Stimulated activated CD8-positive, alpha-beta memory T cell treated with anti-CD3 and anti-CD28 coated beads, Interleukin-15, amount 100 ng/mL, for 1 hour (primary cell): Measurements from ENCODE around the gene ERCC5.

ENCODE experiments used
- DNase-seq: peaks from one replicate; pipeline ENCODE4 v3.0.0-alpha.2; 2020; ENCODE audit warnings: low read depth

ERCC5 gene

DNA sequence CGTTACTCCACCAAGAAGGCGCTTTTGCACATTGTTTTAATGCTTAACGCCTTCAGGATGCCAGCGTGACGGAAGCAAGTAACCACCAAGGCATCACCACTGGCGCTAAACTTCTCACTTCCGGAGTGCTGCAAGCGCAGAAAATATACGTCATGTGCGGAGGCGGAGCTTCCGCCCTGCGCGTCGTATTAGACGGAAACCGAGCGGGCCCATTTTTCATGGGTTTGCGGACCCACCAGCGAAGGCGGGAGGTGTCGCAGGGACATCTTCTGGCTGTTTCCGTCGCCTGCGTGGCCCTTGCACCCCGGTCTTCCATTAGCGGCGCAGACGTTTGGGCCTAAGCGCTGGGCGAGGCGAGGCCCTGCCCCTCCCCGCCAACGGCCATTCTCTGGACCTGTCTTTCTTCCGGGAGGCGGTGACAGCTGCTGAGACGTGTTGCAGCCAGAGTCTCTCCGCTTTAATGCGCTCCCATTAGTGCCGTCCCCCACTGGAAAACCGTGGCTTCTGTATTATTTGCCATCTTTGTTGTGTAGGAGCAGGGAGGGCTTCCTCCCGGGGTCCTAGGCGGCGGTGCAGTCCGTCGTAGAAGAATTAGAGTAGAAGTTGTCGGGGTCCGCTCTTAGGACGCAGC lies at the start of gene ERCC5:
TSS of gene ERCC5 (plus strand) at position 403 of the 631 bp plus-strand sequence. CDS start 235 bp downstream, outside the sequence.
- peak; percentile 89 for DNase-seq

DNA sequence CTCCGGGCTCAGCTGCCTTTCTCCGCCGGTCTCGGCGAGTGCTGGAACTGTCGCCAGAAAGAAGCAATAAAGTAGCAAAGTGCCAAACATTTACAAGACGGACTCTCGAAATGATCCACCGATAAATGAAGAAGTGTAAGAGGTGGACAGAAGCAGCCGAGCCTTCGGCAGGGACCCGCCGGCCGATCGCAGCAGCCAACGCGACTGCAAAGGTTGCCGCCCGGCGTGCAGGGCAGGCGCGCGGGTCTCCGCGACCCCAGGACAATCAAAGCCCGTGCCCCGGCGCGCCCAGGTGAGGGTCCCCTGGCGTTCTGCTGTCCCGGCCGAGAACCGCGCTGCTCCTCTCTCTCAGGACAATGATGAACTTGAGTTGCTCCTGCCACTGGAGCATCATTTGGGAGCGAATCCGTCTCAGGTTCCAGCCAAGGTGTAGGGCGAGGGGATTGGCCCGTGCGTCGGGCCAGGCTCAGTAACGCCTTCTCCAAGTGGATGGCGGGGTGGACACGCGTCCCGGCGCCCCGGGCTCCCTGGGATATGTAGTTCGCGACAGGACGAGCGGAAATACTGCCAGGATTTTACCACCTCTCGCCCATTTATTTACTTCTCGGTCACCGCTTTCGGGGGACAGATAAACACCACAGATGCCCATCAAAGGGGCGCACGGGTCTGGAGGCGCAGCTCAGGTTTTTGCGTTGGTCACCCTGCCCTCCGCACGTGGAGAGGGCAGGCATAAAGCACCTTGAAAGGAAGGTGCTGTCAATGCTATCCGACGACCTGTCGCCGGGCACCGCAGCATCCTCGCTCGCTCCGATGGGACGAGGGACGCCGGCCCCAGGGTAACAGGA lies 47.0 kb upstream of the ERCC5 start, which contains the start of the genes BIVM and POGLUT2:
TSS of gene BIVM (plus strand) at position 539 of the 845 bp plus-strand sequence. CDS start 8,149 bp downstream, outside the sequence.
TSS of gene POGLUT2 (minus strand) at position 396 of the 845 bp plus-strand sequence. CDS start at position 90, 306 bp downstream.
- peak; percentile 46 for DNase-seq

- no peak for DNase-seq
Observed at GRCh38 chr13:102799426-102800144, 46.2 kb upstream of the ERCC5 start.

DNA sequence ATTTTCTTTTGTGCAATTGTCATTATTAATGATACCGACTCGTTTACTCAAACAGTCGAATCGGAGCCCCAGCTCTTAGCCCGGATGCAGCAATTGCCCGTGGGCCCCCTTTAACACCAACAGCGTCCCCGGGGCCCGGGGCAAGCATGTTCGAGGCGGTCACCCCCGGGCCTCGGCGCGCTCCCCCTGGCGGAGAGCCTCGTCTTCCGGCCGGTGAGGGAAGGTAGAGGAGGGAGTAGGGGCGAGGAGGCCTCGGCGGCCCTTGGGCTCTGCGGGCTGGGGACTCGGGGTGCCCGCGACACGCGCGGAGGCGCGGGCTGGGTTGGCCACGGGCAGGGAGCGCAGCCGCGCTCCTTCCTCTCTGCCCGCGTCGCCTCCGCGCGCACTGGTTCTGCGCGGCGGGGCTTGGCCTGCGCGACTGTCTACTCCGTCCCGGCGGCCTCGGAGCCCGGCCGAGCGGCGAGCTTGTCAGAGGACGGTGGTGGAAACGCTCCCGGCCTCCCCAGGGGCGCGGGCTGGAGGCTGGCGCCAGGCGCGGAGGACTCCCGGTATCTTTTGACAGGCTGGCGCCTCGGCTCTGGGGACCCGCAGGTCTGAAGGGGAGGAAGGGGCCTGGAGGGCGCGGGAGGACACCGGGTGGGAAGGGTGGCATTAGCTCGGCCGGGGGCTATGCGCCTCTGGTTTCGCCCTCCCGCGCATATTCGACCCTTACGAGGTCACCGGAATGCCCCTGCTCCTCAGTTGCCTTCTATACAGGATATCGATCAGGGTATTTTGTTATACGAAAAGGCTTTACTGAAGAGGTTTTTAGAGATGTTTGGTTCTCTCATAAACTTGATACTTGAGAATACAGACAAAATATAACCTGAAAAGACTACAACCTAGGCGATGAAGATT lies 45.4 kb upstream of the ERCC5 start:
- peak; percentile 61 for DNase-seq

DNA sequence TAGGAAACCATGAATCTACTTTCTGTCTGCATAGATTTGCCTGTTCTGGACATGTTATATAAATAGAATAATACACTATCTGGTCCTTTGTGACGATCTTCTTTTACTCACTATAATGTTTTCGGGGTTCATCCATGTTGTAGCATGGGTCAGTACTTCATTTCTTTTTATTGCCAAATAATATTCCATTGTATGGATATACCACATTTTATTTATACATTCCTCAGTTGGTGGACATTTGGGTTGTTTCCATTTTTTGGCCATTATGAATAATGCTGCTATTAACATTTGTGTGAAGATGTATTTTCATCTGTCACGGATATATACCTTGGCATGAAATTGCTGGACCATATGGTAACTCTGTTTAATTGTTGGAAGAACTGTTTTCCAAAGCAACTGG lies 40.2 kb upstream of the ERCC5 start:
- DNase-seq: no peak

- no peak for DNase-seq
Observed at GRCh38 chr13:102807699-102808098, 38.1 kb upstream of the ERCC5 start.

DNA sequence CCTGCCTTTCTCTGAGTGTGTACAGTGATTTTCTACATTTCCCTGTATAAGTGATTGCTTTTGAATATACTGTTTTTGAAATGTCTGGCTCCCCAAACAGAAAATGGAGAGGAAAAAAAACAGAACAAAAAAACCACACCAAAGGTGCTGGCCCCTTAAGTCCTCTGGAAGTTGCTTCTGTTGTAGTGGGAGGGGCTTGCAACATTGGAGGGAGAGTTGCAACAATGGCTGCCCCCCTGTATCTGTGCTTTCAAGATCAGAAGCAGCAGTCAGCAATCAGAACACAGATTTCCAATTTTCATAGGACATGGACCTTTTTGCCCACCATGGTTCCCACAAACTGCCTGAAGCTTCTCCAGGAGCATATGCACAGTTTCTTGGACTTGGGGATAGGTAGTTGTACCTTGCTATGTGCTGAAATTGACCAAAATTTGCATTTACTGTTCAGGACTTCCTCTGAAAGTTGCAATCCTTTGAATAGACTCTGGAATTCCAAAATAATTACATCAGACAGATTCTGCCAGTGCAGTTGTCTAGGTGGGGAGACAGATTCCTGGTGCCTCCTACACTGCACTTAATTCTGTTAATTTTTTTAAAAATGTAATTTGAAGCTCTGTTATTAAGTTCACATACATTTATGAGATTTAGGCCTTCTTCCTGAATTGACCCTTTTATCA lies 33.1 kb upstream of the ERCC5 start:
- DNase-seq: no peak

- no peak for DNase-seq
Observed at GRCh38 chr13:102814025-102814607, 31.7 kb upstream of the ERCC5 start.

- no peak for DNase-seq
Observed at GRCh38 chr13:102814793-102815192, 31.0 kb upstream of the ERCC5 start.

DNA sequence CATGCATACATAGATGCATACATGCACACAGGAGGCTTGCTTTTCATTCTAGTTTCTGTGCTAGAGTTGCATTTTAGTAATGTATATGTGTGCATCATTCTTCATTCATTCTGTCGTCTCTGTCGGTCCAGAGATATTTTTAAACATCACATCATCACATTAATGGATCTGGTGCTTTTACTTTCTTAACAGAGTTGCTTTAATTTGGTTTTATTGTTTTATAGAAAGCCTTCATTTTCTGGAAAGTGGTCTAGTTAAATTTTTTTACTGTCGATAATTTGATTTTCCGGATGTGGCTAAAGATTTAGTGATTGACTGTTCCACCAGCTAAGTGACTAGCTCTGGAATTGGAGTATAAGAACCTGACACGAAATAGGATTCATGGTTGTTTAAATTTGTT lies 30.0 kb upstream of the ERCC5 start:
- no peak for DNase-seq

DNA sequence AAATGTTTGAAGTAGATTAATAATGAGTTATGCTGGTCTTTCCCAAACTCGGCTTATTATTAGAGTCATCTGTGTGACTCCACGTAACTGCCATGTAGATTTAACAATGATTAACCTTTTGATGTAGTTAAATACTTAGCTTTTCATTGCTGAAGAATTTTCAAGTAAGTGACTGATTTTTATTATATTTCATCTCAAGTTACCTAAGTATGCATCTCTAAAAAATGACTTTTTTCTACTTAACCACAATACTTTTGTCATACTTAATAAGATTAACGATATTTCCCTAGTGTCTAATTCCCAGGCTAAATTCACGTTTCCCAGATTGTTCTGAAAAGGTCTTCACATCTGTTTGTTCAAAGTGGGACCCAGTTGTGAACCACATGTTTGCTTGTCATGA lies 29.1 kb upstream of the ERCC5 start:
- no peak for DNase-seq

- no peak for DNase-seq
Observed at GRCh38 chr13:102817241-102817640, 28.6 kb upstream of the ERCC5 start.

- no peak for DNase-seq
Observed at GRCh38 chr13:102817907-102818306, 27.9 kb upstream of the ERCC5 start.

DNA sequence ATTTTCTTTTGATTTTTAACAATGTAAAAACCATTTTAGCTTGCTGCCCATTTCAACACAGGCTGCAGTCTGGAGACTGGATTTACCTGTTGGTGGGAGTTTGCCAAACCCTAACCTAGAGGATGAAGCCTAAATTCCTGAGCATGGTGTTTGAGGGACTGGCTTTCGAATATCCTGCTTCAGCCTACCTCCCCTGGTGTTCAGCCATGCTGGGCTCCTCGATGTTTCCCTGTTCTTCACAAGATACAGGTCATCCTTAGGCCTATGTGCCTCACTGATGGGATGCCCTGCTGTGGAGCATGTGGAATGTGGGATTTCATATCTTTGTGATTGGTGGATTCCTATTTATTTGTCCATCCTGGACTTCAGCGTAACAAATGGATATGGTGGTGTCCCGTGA lies 20.4 kb upstream of the ERCC5 start:
- DNase-seq: no peak

- DNase-seq: no peak
Observed at GRCh38 chr13:102825921-102826706, 19.7 kb upstream of the ERCC5 start.

- DNase-seq: no peak
Observed at GRCh38 chr13:102830646-102831045, 15.2 kb upstream of the ERCC5 start.

DNA sequence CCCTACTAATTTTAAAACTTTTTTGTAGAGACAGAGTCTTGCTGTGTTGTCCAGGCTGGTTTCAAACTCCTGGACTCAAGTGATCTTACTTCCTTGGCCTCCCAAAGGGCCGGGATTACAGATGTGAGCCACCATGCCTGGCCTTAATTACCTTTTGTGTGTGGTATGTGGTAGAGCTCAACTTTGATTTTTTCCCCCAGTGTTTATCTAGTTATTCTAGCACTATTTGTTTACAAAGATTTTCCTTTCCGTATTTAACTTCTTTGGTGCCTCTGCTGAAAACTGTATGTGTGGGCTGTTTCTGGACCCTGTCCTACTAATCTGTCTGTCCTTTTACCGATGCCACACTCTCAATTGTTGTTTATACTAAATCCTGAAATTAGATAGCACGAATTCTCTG lies 9.4 kb upstream of the ERCC5 start:
- no peak for DNase-seq

DNA sequence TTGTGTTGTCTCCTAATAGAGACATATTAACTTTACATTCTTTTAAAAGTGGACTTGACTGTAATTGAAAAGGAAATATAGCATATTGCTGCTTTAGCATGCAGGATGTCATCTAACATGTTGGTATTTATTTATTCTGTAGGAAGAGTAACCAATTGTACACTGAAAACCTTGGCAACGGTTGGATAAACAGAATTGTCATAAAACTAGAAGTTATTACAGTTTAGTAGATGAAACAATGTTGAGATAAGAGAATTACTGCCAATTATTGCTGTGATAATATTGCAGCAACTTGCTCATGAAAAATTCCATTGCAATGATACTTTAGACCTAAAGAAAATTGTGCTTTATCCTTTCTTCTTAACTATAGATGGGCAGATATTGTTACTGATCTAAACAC lies 7.6 kb upstream of the ERCC5 start:
- no peak for DNase-seq

GRCh38 chr13:102838982-102839381 lies 6.8 kb upstream of the ERCC5 start:
- no peak for DNase-seq

DNA sequence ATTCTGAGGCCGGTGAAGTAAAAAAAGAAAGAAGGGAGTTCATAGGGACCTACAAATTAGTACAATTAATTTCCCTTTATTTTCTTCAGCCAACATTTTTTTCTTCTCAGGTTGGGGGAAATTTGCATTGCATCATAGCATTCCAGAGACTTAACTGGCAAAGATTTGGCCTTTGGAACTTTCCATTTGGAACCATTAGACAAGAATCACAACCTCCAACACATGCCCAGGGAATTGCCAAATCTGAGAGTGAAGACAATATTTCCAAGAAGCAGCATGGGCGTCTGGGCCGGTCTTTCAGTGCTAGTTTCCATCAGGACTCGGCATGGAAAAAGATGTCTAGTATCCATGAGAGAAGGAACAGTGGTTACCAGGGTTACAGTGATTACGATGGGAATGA lies 6.4 kb upstream of the ERCC5 start:
- no peak for DNase-seq
